Stimulated activated CD4-positive, alpha-beta T cell treated with anti-CD3 and anti-CD28 coated beads, Interleukin-4, amount 100 ng/mL, for 4 hours (primary cell): ENCODE results near the gene KIAA0232.
"Not testable (repeated sequence)": the region's sequence is repeated elsewhere in the genome, so short reads cannot be mapped to it uniquely, and the experiment has no call there.

Experiments
- DNase-seq, 2 experiments: peaks; one replicate each; pipeline ENCODE4 v3.0.0-alpha.2; 2020

The KIAA0232 gene

GRCh38 chr4:6888506-6889071 lies 106.1 kb downstream of the KIAA0232 start:
- DNase-seq, result no peak

GRCh38 chr4:6889101-6889735 lies 106.7 kb downstream of the KIAA0232 start:
- no peak for DNase-seq

- no peak for DNase-seq
Measured at GRCh38 chr4:6889736-6890324, 107.3 kb downstream of the KIAA0232 start.

GRCh38 chr4:6890358-6890757 lies 107.8 kb downstream of the KIAA0232 start:
- no peak for DNase-seq

GRCh38 chr4:6890971-6891370 lies 108.4 kb downstream of the KIAA0232 start:
- not testable (repeated sequence) for DNase-seq

GRCh38 chr4:6891436-6892170 lies 109.1 kb downstream of the KIAA0232 start:
- no peak for DNase-seq

DNA sequence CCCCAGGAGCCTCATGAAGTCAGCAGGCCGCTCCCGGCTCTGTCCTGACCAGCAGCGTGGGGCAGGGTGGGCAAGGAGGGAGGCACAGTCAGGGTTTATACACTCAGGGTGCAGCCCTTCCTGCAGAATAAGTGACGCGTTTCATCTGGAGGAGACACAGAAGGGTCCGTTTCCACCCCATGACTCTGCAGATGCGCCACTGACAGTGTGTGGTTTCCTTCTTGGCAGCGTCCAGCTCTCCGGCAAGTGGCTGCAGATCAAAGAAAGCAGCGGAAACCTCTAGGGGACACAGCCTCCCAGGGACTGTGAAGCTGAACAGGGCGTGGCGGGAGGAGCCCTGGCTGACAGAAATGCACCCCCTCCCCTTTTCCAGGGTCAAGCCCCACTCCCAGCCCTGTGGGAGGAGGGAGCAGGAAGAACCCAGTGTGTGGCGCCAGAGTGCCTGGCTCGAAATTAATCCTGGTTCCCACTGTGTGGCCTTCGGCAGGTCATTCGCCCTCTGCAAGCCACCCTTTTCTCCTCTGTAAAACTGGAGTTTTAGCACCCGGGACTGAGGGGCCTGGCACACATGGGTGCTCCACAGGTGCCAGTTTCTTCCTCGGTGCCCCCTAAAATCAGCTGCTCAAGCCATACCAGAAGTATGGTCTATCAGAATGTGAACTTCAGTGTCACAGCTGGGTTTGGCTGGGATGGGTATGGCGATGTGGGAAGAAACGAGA lies 109.8 kb downstream of the KIAA0232 start:
- no peak for DNase-seq

DNA sequence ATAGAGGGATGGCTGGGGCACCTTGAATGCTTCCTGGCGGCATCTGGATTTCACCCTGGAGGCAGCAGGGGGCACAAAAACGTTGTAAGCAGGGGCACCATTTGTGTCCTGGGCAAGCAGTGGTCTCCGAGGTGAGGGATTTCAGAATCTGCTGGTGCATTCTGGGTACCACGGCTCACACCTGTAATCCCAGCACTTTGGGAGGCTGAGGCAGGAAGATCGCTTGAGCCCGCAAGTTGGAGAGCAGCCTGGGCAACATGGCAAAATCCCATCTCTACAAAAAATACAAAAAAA lies 110.3 kb downstream of the KIAA0232 start:
- no peak for DNase-seq

GRCh38 chr4:6893449-6894085 lies 111.0 kb downstream of the KIAA0232 start:
- DNase-seq, result no peak

DNA sequence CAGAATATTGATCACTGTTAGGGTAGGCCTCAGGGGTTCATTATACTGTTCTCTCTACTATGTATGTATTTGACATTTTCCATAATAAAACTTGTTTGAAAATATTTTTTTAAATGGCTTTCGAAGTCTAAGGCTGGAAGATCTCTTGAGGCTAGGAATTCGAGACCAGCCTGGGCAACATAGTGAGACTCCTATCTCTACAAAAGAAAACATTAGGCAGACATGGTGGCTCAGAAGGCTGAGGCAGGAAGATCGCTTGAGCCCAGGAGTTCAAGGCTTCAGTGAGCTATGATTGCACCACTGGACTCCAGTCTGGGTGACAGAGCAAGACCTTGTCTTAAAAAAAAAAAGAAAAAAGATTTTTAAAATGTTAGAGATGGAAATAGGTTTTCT lies 111.6 kb downstream of the KIAA0232 start:
- DNase-seq, result no peak

DNA sequence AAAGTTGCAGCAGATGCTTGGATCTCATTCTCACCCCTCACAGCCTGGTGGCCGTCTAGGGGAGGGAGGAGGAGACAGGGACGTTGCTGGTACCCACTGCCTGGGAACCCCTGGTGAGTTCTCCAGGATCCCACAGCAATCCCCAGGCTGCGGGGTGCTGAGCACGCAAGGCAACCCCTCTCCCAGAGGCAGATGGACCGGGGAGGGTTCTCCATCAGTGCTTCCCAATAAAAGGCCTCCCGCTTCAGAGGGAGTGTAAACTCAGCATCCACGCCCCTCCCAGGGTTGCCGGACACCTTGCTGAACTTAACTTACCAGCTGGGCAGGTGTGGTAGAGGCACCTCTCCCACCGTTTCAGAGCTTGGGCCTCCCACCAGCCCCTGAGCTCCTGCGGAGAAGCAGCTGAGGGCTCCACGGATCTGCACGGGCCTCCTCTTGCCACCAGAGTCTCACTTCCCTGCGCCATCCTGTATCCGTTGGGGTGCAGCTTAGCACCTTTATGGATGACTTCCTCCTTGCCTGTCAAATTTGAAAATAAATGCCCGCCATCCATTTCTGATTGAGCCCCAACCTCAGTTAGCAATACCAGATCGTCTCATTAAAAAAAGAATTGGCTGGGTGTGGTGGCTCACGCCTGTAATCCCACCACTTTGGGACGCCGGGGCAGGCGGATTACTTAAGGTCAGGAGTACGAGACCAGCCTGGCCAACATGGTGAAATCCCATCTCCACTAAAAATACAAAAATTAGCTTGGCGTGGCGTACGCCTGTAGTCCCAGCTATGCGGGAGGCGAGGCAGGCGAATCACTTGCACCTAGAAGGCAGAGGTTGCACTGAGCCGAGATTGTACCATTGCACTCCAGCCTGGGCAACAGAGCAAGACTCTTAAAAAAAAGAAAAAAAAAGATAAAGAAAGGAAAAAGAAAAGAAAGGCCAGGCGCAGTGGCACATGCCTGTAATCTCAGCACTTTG lies 112.3 kb downstream of the KIAA0232 start:
- no peak for DNase-seq

DNA sequence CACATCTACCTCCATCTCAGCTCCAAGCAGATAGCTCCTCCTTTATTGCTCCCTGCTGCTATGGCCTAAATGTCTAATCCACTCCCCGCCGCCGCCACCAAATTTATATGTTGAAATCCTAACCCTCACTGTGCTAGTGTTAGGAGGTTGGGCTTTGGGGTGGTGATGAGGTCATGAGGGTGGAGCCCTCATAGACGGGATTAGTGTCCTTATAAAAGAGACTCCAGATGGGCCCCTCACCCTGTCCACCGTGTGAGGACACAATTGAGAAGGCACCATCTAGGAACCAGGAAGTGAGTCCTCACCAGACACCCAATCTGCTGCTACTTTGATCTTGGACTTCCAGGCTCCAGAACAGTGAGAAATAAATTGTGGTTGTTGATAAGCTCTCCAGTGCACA lies 113.5 kb downstream of the KIAA0232 start:
- DNase-seq, result no peak

GRCh38 chr4:6898763-6899162 lies 116.2 kb downstream of the KIAA0232 start:
- no peak for DNase-seq

DNA sequence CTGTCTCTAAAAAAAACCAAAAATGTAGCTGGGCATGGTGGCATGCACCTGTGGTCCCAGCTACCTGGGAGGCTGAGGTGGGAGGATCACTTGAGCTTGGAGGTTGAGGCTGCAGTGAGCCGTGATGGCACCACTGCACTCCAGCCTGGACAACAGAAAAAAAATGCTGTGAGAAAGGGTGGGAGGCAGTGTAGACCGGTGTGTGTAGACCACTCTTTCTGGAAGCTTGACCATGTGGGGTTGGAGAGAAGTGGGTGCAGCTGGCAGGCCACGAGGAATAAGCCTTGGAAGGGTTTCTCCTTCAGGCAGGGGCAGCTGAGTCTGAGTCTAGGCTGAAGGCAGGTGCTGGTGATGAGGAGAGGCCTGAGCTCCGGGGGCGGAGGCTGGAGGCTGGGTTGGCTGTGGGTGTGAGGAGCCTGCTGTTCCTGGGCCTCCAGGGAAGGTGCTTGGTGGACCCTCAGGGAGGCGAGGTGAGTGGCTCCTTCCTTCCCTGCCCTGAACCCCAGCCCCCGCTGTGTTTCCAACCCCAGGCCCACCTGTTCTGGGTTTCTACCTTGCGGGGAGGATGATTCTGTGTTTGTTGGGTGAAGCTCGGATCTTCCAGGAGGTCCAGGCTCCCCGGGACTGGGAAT lies 117.8 kb downstream of the KIAA0232 start:
- DNase-seq, result no peak

DNA sequence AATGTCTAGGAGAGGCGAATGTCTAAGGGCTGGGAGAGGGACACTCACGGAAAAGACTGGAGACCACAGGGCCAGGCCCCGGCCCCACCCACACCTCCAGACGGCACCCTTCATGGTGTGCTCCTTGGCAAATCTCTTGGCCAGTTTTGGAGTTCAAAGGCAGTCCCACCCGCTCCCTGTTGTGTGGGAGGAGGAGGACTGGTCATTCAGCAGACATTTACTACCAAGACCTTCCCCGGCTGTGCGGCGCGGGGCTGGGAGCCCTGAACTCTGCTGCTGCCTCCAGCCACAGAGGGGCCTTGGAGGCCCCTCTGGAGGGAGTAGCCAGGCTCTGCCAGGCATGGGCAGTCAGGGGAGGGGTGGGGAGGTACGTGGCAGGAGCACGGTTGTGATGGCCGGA lies 118.4 kb downstream of the KIAA0232 start:
- DNase-seq, result no peak

- DNase-seq, result no peak
Measured at GRCh38 chr4:6901669-6902317, 119.3 kb downstream of the KIAA0232 start.

DNA sequence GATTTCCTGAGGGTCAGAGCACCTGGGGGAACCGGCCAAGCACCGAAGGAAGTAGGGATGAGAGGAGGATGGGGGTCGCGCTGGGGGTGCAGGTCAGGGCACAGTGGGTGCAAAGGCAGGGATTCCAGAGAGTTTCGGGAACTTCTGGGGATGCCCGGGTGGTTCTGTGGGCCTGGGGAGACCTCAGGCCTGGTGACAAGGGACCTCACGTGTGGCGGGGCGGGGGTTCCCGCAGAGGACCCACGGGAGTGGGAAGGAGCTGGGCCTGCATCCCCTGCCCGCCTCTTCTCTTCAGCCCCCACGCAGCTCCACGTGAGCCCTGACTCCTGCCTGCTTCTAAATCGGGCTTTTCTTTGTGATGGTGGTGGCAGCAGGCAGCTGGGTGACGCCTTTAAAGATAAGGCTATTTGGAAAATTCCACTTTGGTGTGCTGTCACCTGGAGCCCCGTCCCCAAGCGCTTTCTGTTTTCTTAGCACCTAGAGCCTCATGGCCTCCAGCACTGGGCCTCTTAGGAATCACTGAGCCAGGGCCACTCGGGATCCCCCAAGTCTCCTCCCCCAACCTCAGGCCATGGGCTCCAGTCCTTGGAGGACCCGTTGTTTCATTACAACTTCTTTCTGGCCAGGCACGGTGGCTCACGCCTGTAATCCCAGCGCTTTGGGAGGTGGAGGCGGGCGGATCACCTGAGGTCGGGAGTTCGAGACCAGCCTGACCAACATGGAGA lies 120.0 kb downstream of the KIAA0232 start:
- DNase-seq, result no peak

DNA sequence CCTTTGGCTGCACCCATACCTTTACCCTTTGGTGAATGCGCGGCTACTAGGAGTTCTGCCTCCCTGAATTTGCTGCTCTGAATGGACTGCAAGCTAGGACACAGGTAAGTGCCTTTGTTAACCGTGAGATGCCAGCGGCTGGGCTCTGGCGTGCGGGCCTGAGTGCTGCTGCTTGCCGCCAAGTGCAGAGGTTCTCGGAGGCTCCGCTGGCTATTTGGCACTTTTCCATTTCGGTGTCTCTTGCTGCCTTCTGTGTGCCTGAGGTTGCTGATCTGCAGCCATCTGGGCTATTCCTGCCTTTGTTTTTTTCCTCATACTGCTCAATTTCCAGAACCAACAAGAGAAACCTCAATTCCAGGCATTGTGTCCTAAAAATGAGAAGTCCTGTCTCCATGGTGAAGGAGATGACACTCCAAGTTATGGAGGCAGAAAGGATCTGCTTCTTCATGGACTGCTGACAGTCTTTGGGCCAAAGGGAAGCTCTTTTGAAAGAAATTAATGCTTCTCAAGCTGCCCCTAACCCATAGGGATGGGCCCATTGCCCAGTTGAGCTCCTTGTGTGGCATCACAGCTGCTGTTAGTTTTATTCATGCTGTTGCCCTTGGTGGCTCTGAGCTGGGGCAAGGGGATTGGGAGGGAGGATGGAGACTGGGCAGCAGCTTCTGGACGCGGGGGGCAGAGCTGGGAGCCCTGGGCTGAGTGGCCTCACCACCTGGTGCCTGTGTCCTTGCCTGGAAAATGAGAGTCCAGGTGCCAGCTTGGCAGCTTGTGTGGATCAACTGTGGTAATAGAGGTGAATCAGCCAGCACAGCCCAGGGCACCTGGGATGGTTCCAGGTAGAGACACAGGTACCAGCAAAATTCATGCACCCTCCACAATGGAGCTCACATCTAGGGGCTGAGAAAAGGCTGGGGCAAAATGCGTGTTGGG lies 123.3 kb downstream of the KIAA0232 start:
- DNase-seq, result no peak

GRCh38 chr4:6906486-6906885 lies 124.0 kb downstream of the KIAA0232 start:
- not testable (repeated sequence) for DNase-seq
